ENCODE data around the gene ABCD2.
"Not testable (repeated sequence)": the region's sequence is repeated elsewhere in the genome, so short reads cannot be mapped to it uniquely, and the experiment has no call there.

The ABCD2 gene

DNA sequence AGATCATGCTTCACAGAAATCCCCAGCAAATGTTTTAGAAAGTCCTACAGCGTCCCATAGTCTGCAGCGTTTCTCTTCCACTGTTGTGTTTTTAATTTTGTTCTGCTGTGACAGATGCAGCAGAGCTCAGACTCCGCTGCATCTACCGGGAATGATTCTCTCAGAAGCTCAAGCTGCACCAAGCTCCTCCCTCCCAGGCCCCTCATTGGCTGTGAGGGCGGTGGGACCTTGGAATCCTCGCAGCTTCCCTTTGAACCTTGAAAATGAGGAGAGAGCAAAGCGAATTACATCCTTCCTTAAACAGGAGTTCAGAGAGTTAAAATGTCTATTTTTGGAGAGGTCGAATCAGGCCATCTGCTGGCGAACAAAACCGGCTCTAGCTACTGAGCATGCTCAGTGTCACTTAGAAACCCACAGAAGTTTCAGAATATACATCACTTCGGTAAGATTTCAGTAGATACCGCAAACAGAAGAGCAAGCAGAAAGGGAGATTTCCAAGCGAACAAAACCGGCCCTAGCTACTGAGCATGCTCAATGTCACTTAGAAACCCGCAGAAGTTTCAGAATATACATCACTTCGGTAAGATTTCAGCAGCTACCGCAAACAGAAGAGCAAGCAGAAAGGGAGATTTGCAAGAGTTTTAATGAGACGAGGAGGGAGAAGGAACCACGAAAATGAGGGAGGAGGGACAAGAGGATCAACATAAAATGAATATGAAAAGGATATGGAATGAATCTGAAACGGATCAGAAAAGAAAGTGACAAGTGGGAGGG, at the start of gene ABCD2:
Gene ABCD2 (minus strand): TSS at position 144 of the 774 bp plus-strand sequence. CDS start 188 bp downstream, outside the sequence.
- DNase-seq (ENCODE audit: low spot score), result peak; percentile 92

DNA sequence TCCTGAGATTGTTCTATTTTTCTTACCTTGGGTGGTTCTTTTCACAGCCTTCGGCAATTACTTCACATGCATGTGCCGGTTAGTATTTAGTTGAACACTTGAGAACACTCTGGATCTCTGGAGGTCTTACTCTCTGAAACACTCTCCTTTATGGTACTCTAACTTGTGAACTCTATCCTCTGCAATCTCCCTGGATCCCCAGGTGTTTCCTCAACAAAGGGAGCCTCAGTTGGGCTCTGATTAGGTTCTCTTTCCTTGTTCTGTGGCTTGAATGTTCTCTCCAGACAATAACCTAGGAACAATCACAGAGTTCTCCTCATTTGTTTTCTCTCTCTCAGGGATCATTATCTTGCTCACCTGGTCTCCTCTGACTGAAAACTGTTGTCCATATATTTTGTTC, 40.5 kb upstream of the ABCD2 start:
- no peak for DNase-seq (ENCODE audit: low spot score)

DNA sequence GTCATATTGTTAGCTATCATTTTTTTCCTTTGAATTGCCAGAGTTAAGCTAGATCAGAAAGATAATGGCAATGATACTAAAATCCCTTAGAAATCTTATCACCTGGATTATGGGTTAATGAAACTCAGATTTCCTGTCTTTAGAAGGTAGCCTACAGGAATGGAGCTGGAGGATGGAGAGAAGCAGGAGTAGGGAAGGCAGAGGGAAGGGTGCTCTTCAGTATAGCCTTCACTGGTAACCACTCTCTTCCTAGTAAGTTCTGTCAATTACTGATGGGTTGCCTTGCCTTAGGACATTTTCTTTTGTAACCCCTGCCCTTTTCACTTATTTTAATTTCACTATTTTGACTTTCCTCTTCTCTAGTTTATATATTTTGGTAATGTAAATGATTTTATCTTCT, 27.8 kb upstream of the ABCD2 start:
- DNase-seq (ENCODE audit: low spot score), result no peak

DNA sequence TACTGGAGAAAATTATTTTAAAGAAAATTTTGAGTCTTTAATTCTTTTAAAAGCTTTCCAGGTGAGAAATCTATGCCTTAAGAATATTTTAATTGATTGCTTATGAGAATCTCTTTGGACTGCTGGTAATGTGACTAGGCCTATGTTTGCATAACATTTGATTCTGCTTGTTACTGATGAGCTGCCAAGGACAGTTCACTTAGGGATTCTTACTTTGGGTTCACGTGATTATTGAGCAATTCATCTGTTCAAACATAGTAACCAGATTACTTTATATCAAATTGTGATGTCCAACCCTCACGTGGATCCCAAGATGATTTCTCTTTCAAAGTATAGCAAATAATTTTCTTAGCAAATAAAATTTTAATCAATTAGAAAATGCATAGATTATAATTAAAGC, 27.4 kb upstream of the ABCD2 start:
- DNase-seq (ENCODE audit: low spot score), result no peak

DNA sequence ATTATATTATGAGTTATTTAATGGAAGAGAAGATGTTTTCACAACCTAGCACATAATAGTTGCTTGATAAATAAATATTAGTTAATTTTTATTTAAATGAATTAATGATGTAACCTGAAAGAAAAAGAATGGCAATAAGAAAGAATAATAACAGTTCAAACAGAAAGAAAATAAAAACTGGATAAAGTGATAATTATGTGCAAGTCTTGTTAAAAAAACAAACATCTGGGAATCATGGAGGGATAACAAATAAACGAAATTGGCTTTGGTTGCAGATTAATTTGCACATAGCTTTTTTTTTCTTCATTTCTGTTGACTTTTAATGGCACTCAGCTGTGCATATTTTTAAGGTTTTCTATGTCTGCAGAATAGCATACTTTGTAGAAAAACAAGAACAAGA, 23.4 kb upstream of the ABCD2 start:
- DNase-seq (ENCODE audit: low spot score), result no peak

DNA sequence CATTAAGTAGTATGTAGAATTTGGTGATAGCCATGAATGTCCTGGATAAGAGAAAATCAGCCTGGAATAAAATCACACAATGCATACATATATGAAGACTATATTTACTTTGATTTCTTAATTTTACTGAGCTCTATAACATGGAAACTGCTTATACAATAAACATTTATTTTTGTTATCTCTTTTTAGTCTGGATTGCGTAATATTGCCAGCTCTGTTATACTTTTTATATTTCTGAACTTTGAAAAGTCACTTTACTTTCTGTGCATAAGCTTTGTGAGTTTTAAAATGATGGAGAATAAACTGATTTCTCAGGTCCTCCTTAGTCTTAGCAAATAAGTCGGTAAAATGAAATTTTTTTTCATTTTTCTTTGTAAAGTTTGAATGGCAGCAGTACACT, 19.2 kb upstream of the ABCD2 start:
- no peak for DNase-seq (ENCODE audit: low spot score)

DNA sequence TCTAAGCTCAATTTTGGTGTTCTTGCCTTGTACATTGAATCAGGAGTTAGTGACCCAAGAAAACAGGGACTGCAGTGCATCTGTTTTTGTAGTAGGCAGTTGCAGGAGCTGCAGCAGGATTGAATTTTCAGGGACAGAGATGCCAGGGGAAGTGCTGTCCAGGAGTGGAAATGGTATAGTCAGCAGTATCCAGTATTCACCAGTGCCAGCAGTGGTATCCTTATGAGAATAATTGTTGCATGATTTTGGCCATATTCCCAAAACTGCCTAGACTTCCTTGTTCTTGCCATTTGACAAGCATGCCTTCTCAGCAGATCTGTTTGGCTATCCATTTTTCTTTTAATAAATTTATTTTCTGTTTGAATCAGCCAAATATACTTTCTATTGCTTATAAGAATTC, 18.6 kb upstream of the ABCD2 start:
- DNase-seq (ENCODE audit: low spot score), result no peak

DNA sequence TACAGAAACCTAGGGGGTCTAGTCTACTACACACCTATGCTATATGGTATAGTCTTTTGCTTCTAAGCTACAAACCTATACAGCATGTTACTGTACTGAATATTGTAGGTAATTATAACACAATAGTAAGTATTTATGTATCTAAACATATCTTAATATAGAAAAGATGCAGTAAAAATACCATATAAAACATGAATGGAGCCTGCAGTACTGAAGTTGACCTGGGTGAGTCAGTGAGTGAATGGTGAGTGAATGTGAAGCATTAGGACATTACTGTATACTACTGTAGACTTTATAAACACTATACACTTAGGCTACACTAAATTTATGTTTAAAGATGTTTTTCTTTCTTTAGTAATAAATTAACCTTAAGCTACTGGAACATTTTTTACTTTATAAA, 13.1 kb upstream of the ABCD2 start:
- DNase-seq (ENCODE audit: low spot score), result no peak

DNA sequence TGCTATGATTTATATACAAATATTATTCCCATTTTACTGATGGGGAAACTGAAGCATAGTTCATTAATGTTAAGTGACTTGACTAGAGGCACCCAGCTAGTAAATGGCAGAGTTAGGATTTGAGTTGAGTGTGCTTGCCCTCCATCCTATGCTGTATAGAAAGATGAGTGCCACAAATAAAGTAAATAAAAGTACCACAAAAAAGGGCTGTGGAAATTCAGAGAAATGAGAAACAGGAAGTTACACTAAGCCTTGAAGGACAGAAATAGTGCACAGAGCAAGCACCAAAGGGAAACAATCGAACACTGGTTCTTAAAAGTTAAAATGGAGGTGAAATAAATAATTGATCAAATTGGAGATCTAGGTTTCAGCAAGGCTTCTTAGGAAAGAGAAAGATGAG, 9.2 kb upstream of the ABCD2 start:
- no peak for DNase-seq (ENCODE audit: low spot score)

DNA sequence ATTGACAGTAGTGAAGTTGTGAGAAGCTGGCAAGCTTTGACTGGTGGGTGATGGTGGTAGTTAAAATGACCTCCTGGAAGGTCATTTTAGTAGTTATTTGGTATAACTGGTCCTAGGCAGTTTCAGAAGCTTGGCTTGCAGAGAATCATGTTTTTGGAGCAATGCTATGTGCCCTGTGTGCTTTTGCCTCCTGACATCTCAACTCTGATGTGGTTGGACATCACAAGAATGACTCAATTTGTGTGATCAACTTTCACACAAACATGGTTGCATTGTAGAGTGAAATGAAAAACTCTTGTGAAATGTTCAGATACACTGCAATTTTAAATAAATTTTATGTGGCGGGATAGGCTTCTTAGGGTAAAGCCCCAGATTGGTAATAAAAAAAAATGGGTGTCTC, 8.3 kb upstream of the ABCD2 start:
- no peak for DNase-seq (ENCODE audit: low spot score)

DNA sequence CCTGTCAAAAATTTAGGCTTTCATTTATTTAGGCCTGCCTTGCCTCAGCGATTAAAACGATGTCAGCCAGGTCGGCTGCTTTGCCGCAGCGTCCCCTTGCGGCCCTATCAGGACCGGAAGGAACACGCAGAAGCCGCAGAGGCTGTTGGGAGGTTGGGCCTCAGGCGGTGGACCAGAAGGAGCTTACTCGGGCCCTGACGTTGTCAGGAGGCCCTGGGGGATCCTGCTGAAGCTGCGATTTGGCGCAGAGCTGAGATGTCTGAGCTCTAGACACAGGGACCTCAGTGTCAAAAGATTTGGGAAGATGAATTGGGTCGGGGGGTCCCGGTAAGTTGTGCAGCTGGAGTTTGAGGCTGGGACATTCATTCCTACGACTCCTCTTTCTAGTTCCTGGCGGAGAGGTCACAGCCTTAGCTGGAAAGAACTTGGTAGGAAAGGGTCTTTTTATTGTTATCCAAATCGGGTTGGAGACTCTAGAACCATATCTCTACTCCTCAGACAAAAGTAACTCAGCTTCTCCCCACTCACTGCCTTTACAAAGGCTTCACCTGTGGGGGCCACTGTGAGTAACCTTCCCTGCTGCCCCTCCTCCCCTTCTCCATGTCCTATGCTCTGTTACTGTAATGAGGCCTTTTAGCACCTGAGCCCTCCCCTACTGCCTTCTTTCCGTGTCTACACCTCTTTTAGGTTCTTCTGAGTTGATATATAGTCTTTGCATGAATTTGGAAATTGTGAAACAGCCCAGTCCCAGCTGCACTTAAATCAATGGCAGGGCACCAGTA, 6.6 kb upstream of the ABCD2 start:
- no peak for DNase-seq (ENCODE audit: low spot score)

DNA sequence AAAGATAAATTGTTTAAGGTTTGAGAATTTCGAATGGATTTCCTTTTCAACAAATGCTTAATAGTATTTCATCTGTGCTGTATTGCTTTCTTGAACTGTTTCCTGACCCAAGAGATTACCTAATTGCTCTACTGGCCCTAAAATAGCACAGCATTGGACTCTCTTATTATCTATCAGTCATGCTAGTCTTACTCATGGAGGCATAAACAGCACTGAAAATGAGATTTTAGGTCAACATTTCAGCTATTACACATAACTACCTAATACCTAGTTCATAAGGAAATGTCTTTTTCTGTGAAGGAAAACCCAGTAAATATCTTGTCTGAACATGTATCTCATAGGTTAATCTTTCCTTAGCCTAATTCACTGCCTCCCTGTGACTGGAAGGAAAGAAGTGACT, 4.3 kb upstream of the ABCD2 start:
- DNase-seq (ENCODE audit: low spot score), result no peak

DNA sequence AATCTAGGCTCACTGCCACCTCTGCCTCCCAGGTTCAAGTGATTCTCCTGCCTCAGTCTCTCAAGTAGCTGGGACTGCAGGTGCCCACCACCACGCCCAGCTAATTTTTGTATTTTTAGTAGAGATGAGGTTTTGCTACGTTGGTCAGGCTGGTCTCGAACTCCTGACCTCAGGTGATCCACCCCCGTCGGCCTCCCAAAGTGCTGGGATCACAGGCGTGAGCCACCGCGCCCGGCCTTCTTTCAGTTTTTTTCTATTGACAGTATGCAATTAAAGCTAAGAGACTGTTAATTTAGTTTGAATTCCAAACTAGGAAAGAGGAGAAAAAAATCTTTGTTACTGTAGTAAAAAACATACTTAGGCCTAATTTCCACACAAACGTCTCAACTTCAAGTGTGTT, 3.6 kb upstream of the ABCD2 start:
- not testable (repeated sequence) for DNase-seq (ENCODE audit: low spot score)

DNA sequence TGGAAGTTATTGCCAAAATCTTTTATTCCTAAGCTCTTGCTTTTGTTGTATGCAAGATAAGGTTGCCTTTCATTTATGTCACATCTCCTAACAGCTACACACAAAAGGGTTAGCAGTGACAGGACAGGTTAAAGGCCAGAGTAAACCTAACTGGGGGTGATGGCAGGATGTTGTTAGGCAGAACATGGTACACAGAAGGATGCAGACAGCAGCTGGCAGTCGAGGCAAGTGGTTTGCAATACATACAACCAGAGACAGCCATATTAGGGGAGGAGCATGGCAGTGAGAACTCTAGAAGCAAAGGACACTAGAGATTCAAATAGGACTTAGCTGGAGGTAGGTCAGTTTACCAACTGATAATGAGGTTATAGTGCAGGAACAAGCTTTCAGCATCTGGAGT, 2.7 kb upstream of the ABCD2 start:
- DNase-seq (ENCODE audit: low spot score), result no peak

DNA sequence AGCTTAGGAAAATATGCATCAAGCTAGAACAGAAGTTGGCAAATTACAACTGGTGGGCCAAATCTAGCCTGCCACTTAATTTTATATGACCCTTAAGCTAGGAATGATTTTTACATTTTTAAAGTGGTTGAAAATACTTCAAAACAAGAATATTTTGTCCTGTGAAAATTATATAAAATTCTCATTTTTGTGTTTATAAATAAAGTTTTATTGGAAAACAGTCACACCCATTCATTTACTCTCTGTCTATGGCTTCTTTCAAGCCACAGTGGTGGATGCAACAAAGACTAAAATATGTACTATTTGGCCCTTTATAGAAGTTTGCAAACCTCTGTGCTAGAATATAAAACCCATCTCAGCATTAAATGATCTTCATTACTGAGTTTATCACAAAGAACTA, 2.1 kb upstream of the ABCD2 start:
- no peak for DNase-seq (ENCODE audit: low spot score)

DNA sequence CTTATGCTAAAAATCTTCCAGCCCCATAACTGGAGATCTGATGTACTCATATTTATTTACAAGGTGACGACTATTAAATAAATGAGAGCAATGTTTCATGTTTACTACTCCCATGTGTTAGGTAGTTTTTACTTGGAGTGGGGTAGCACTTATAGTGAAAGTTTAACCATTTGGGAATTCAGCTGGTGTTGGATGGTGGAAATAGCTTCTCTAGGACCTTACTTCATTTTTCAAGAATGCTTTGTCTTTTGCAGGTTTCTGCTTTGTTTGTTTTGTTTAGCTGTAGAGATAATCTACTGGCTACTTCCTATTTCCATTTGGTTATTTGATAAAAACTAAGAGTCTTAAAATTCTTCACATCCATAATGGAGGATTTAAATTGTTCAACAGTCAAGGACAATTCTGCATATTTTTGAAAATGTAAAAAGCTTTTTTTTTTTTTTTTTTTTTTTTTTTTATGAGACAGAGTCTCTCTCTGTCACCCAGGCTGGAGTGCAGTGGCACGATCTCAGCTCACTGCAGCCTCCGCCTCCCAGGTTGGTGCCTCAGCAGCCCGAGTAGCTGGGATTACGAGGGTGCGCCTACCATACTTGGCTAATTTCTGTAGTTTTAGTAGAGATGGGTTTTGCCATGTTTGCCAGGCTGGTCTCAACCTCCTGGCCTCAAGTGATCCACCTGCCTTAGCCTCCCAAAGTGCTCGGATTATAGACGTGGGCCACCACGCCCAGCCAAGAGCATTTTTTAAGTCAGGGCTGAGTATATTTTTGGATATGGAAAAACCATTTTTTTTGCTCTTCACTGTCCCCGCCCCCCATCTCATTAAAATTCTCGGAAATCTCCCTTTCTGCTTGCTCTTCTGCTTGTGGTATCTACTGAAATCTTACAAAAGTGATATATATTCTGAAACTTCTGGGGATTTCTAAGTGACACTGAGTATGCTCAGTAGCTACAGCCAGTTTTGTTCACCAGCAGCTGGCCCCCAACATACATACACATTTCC, 1.4 kb upstream of the ABCD2 start:
- DNase-seq (ENCODE audit: low spot score), result no peak

DNA sequence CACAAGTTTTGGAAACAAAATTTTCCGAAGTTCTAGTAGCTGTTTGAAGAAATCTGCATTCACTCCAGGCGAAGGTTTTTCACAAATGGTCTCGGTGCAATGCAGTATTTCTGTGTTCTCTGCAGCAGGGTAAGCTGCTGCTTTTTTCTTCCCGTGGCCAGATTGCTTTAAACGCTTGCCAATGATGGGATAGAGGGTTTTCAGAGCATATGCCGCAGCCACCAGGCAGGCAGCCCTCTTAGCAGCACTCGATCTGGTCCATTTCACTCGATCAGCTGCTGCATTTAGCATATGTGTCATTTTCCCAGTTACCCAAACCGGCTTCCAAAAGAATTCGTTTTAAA, 315 bp downstream of the ABCD2 start:
- DNase-seq (ENCODE audit: low spot score), result no peak

DNA sequence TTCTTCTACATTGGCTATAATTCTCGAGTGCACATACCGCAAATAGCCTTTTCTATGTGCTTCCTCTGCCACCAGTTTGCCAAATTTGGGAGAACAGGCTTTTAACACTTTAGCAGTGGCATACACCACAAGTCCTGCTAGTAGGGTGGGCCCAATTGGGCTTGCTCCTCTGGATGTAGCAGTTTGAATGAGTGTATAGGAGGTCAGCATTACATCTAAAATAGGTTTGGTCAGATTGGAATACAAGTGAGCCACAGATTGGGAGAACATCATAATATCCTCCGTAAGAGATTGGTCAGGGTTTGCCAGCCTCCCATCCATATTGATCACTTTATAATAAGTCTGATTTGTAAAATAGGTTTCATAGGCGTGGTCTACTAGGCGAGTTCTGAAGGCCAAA, 902 bp downstream of the ABCD2 start:
- DNase-seq (ENCODE audit: low spot score), result no peak

DNA sequence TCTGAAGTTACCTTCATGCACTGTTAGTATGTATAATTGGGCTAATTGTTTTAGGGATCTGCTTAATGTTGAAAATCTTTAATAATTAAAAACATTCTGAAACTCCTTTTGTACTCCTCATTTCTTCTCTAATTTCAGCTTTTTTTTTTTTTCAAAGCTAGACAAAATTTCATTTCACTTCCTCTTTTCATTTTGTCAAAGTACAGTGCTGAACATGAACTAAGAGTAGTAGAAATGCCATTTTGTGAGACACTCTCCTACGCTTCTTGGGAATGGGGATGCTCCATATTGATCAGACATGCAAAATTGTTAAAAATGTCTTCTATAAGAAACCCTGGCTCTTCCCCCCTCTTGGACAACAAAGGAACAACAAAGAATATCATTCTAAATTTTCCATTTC, 1.7 kb downstream of the ABCD2 start:
- DNase-seq (ENCODE audit: low spot score), result no peak

DNA sequence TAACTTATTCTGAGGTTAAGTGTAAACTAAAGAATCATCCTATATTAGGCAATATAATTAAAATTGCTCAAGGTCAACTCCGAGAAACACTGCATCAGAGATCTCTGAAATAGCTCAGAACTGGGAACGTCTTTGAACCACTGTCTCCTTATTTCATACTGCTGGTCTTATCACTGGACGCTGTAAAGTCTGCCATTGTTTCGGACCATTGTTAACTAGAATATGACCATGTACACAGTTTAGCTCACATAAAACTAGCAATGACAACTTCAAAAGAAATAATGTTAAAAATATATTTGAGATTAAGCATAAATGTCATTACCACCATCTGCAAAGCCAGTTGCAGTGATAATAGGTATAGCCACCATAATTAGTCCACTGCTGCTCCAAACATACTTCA, 2.9 kb downstream of the ABCD2 start:
- no peak for DNase-seq (ENCODE audit: low spot score)

DNA sequence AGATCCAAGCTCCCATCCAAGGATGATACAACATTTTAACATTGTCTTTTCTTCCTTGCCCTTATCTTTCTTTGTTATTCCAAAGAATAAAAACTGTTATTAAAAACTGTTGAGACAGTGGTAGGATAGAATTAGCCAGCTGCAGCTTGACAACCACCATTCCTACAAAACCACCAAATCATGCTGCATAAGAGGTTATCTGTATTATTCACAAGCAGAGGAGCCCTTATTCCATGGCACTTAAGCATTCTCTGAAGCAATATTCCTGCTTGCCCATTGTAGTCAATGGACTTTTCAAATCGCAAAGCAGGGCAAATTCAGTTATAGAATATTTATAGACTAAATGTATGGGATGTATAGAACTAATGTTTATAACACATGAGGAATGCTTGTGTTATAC, 3.4 kb downstream of the ABCD2 start:
- no peak for DNase-seq (ENCODE audit: low spot score)

DNA sequence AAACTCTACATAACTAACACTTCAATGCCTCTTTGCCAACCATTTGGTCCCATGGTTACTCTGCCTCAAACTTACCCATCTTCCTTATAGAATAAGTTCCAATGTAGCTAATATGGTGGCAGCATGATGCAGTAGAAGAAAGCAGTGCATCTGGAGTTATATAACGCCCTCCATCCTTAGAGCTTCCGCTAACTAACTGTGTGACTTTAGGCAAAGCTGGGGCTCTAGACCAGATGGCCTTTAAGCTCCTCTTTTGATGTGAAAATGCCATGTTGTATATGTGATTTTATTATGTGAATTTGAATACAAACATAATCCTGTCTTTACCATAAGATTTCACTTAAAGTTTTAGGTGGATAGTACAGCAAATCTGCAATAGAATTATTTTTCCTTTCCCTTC, 6.1 kb downstream of the ABCD2 start:
- no peak for DNase-seq (ENCODE audit: low spot score)

DNA sequence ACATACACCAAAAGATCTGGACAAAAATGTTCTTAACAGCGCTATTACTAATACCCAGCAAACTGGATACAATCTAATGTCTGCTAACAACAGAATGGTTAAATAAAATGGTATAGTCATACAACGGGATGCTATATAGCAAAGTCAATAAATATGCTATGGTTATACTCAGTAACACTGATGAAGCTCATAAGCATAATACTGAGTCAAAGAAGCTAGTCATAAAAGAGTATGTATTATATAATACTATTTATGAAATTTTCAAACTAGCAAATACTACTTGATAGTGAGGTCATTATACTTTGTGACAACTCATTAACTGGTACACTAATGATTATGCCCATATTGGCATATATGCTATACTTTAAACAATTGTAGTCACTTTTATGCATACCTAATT, 7.4 kb downstream of the ABCD2 start:
- no peak for DNase-seq (ENCODE audit: low spot score)

Data from putamen (tissue), 1 donor.